KMS-11 (cell line): ENCODE measurements around the gene EIF2AK3.

Experiments
- H2AFZ ChIP-seq: fragments of 200-600 bp; sonication (generic); 2 replicates; pipeline ENCODE4 v1.6.1; 2016; ENCODE audit warnings: antibody characterized with exemption, mixed run types, low read depth
- H3K27ac ChIP-seq: fragments of 200-600 bp; sonication (generic); 2 replicates; pipeline ENCODE4 v1.6.1; 2016; ENCODE audit warnings: mild to moderate bottlenecking, mixed run types
- H3K27me3 ChIP-seq: fragments of 200-600 bp; sonication (generic); 2 replicates; pipeline ENCODE4 v1.6.1; 2017; ENCODE audit warnings: mild to moderate bottlenecking, low read depth, mixed run types, moderate library complexity; ENCODE audit not compliant: insufficient read depth
- H3K36me3 ChIP-seq: fragments of 200-600 bp; sonication (generic); 2 replicates; pipeline ENCODE4 v1.6.1; 2017; ENCODE audit warnings: mild to moderate bottlenecking, mixed run types; ENCODE audit not compliant: insufficient read depth
- H3K4me1 ChIP-seq: fragments of 200-600 bp; sonication (generic); 2 replicates; pipeline ENCODE4 v1.6.1; 2016; ENCODE audit warnings: mild to moderate bottlenecking, low read depth, mixed run types; ENCODE audit not compliant: poor library complexity, severe bottlenecking
- H3K4me2 ChIP-seq: fragments of 200-600 bp; sonication (generic); 2 replicates; pipeline ENCODE4 v1.7.0; 2016; ENCODE audit warnings: mild to moderate bottlenecking, mixed run types
- H3K4me3 ChIP-seq: fragments of 200-600 bp; sonication (generic); IDR thresholded peaks from 2 replicates; pipeline ENCODE4 v1.6.1; 2017; ENCODE audit warnings: low read depth, low read length, mixed read lengths; ENCODE audit not compliant: insufficient read depth
- H3K79me2 ChIP-seq: fragments of 200-600 bp; sonication (generic); 2 replicates; pipeline ENCODE4 v1.6.1; 2016; ENCODE audit warnings: low read depth, mixed run types; ENCODE audit not compliant: insufficient read depth
- H3K9ac ChIP-seq: fragments of 200-600 bp; sonication (generic); 2 replicates; pipeline ENCODE4 v1.6.1; 2016; ENCODE audit warnings: mild to moderate bottlenecking, mixed run types
- H4K20me1 ChIP-seq: fragments of 200-600 bp; sonication (generic); 2 replicates; pipeline ENCODE4 v1.6.1; 2016; ENCODE audit warnings: mild to moderate bottlenecking, mixed run types; ENCODE audit not compliant: insufficient read depth
- TF ChIP-seq, protein P1 (sequence below): fragments of 200-600 bp; sonication (generic); conservative IDR thresholded peaks from 2 replicates; pipeline ENCODE4 v1.6.1; 2017; ENCODE audit warnings: low read depth, mild to moderate bottlenecking, antibody characterized with exemption, low read length, moderate library complexity, mixed read lengths

Gene EIF2AK3

GRCh38 chr2:88575630-88576029 is 51.6 kb downstream of the EIF2AK3 start:
- H2AFZ ChIP-seq = no peak overlapping the region
- H3K27ac ChIP-seq = no peak overlapping the region
- H3K36me3 ChIP-seq = peaks cover 8% of the 10 kb centered on the region; the same call in 1 of the 2 replicates
- H3K4me2 ChIP-seq = no peak overlapping the region
- no peak overlapping the region for H3K4me3 ChIP-seq
- H3K79me2 ChIP-seq = no peaks in the 10 kb centered on the region
- H3K9ac ChIP-seq = no peak overlapping the region
- H3K4me1 ChIP-seq = no peaks in the 10 kb centered on the region
- no peaks in the 10 kb centered on the region for H3K27me3 ChIP-seq
- H4K20me1 ChIP-seq = no peaks in the 10 kb centered on the region
- TF ChIP-seq, protein P1, sequence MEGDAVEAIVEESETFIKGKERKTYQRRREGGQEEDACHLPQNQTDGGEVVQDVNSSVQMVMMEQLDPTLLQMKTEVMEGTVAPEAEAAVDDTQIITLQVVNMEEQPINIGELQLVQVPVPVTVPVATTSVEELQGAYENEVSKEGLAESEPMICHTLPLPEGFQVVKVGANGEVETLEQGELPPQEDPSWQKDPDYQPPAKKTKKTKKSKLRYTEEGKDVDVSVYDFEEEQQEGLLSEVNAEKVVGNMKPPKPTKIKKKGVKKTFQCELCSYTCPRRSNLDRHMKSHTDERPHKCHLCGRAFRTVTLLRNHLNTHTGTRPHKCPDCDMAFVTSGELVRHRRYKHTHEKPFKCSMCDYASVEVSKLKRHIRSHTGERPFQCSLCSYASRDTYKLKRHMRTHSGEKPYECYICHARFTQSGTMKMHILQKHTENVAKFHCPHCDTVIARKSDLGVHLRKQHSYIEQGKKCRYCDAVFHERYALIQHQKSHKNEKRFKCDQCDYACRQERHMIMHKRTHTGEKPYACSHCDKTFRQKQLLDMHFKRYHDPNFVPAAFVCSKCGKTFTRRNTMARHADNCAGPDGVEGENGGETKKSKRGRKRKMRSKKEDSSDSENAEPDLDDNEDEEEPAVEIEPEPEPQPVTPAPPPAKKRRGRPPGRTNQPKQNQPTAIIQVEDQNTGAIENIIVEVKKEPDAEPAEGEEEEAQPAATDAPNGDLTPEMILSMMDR = no peak

DNA sequence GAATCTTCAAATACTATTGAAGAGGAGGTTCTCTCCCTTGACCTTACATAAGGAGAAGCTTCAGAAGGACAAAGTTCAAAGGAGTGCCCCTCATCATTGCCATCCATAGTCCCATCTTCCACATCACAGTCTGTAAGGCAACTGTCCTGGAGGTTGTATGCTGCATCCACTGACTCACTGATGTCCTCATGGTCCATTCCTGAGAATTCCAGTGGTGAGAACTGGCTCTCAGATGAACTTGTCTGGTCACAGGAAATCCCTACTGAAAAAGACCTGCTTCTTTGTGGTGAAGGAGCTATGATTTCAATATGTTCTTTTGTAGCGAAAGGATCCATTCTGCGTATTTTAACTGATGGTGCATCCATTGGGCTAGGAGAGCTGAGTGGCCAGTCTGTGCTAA is 52.2 kb downstream of the EIF2AK3 start:
- Histone ChIP-seq H3K4me2 (no peak overlapping the region), H3K27ac (no peak overlapping the region), H3K79me2 (no peaks in the 10 kb centered on the region), H3K36me3 (peaks cover 8% of the 10 kb centered on the region; the same call in 1 of the 2 replicates), H2AFZ (no peak overlapping the region), H3K9ac (no peak overlapping the region), H4K20me1 (no peaks in the 10 kb centered on the region), H3K4me3 (no peak overlapping the region), H3K4me1 (no peaks in the 10 kb centered on the region), H3K27me3 (no peaks in the 10 kb centered on the region)
- TF ChIP-seq, protein P1 = no peak

DNA sequence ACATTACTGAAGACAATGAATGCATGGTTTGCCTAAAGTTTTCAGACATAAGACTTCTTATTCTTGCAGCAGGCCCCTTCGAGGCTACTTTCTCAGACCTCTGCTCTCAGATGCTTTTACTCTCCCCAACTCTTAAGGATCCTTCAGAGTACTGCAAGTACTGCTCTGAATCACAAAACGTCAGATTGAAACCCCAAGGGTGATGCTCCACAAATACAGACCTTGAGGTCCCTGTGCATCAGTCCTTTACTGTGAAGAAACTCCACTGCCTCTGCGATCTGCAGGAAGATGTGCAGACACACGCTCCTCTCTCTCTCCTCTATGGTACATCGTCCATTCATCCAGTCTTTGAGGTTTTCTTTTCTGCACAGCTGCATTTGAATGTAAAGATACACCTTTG is 52.8 kb downstream of the EIF2AK3 start:
- Histone ChIP-seq H3K9ac (no peak overlapping the region), H3K4me3 (no peak overlapping the region), H4K20me1 (no peaks in the 10 kb centered on the region), H3K4me2 (no peak overlapping the region), H3K27me3 (no peaks in the 10 kb centered on the region), H2AFZ (no peak overlapping the region), H3K36me3 (peaks cover 8% of the 10 kb centered on the region; the same call in 1 of the 2 replicates), H3K27ac (no peak overlapping the region), H3K79me2 (no peaks in the 10 kb centered on the region), H3K4me1 (no peaks in the 10 kb centered on the region)
- TF ChIP-seq, protein P1 = no peak

GRCh38 chr2:88568179-88568578 is 59.1 kb downstream of the EIF2AK3 start:
- H3K27me3 ChIP-seq = no peaks in the 10 kb centered on the region
- no peaks in the 10 kb centered on the region for H3K4me1 ChIP-seq
- no peaks in the 10 kb centered on the region; the same call in 1 of the 2 replicates for H3K36me3 ChIP-seq
- H4K20me1 ChIP-seq = no peaks in the 10 kb centered on the region
- no peak overlapping the region for H3K4me3 ChIP-seq
- H2AFZ ChIP-seq = no peak overlapping the region
- TF ChIP-seq, protein P1 = no peak
- H3K4me2 ChIP-seq = no peak overlapping the region
- H3K9ac ChIP-seq = no peak overlapping the region
- H3K27ac ChIP-seq = no peak overlapping the region
- no peaks in the 10 kb centered on the region for H3K79me2 ChIP-seq
